Adipocyte (in vitro differentiated cells): ENCODE measurements around the gene CCDC40.

Experiments used
- DNase-seq: peaks from one replicate; pipeline ENCODE4 v3.0.0-alpha.2; 2015; ENCODE audit warnings: low read depth
- H3K27me3 ChIP-seq: replicated peaks from 2 replicates; pipeline ENCODE4 v1.7.0; 2013; ENCODE audit warnings: mild to moderate bottlenecking, low read length, moderate library complexity; ENCODE audit not compliant: control insufficient read depth, insufficient read depth
- H3K36me3 ChIP-seq: 2 replicates; pipeline ENCODE4 v1.7.0; 2013; ENCODE audit warnings: low read length, mild to moderate bottlenecking, moderate library complexity; ENCODE audit not compliant: control insufficient read depth, insufficient read depth, severe bottlenecking
- H3K4me1 ChIP-seq: 2 replicates; pipeline ENCODE4 v1.7.0; 2013; ENCODE audit warnings: mild to moderate bottlenecking, low read length, moderate library complexity; ENCODE audit not compliant: control insufficient read depth, insufficient read depth
- H3K4me3 ChIP-seq: 2 replicates; pipeline ENCODE4 v1.7.0; 2013; ENCODE audit warnings: mild to moderate bottlenecking, low read length, moderate library complexity
- H3K9ac ChIP-seq: 2 replicates; pipeline ENCODE4 v1.7.0; 2013; ENCODE audit warnings: mild to moderate bottlenecking, low read length, moderate library complexity
- H3K9me3 ChIP-seq: 2 replicates; pipeline ENCODE4 v1.7.0; 2013; ENCODE audit warnings: mild to moderate bottlenecking, low read length, moderate library complexity; ENCODE audit not compliant: control insufficient read depth

The CCDC40 gene

DNA sequence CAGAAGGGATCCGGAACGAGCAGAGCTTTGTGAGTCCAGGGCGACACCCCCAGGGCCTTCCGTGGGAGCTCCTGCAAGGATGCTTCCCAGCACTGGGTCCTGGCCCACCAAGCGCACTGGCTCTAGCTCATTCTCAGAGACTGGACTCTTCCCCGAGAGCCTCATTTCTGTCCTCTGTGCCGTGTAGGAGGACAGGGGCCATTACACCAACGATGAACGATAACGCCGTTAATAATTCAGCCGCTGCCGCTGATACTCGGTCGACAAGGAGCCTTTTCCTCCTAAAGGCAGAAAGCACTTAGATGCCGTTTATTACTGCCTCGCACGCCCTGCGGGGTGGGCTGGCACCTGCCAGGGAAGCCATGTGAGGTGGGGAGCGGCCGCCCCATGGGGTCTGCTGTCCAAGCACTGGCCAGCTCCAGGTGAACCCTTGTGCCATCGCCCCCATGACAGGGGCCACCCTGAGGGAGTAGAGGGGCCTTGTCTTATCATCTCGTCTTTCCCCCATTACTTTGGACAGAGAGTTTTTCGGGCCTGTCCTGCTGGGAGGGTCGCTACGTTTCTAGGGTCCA, 34.3 kb upstream of the CCDC40 start:
- DNase-seq: no peak
- no peak overlapping the region for H3K4me3 ChIP-seq
- no peaks in the 10 kb centered on the region for H3K27me3 ChIP-seq
- peaks cover 48% of the 10 kb centered on the region for H3K36me3 ChIP-seq
- peaks cover 8% of the 10 kb centered on the region for H3K4me1 ChIP-seq
- no peaks in the 10 kb centered on the region for H3K9me3 ChIP-seq
- no peak overlapping the region for H3K9ac ChIP-seq

DNA sequence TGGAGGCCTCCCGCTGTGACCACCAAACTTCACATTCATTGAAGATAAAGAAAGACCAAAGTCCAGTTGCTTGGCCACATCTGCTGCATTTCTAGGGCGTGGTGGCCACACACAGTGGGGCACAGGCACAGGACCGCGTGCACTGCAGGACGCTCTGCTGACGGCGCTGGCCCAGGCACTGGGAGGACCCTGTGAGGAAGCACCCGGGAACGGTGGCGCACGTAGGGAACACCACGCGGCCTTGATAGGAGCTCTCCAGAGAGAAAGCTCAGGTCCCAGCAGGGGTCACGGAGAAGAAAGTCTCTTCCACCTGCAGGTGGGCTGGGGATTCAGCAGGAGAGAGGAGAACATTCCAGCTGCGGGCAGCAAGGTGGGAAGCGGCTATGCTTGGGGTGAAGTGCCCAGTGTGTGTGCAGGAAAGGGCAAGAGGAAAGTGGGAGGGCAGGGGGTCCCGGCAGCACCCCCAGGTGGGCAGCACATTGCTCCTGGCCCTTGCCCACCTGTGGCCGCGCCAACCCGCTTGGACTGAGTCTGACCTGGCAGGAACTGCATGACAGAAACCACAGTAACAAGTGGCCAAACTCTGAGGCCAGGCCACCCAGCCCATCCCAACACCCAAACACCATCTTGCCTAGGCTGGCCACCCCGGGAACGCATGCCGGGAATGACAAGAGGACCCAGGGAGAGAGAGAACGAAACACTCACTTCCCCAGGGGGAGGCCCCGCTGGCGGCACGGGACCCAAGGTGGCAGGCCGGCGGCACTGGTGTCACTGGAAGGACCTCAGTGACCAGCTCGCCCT, 33.6 kb upstream of the CCDC40 start:
- DNase-seq: no peak
- H3K9ac ChIP-seq: no peak overlapping the region
- no peaks in the 10 kb centered on the region for H3K27me3 ChIP-seq
- peaks cover 4% of the 10 kb centered on the region for H3K4me1 ChIP-seq
- H3K4me3 ChIP-seq: no peak overlapping the region
- H3K9me3 ChIP-seq: no peaks in the 10 kb centered on the region
- peaks cover 49% of the 10 kb centered on the region for H3K36me3 ChIP-seq

DNA sequence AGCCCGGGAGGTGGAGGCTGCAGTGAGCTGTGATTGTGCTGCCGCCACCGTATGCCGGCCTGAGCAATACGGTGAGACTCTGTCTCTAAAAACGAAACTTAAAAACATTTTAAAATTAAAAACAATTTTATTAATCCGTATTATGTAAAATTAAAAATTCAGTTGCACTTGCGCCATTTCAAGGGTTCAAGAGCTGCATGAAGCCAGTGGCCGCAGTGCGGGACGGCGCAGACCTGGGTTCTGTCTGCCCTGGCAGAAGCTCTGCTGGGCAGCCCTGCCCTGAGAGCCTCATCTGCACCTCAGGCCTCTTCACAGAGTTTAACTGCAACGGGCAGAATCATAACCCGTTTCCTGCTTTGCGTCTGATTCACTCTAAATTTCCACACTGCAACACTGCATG, 32.5 kb upstream of the CCDC40 start:
- H3K4me3 ChIP-seq: no peak overlapping the region
- peaks cover 10% of the 10 kb centered on the region for H3K4me1 ChIP-seq
- H3K27me3 ChIP-seq: no peaks in the 10 kb centered on the region
- no peak overlapping the region for H3K9ac ChIP-seq
- H3K9me3 ChIP-seq: no peaks in the 10 kb centered on the region
- DNase-seq: no peak
- peaks cover 44% of the 10 kb centered on the region for H3K36me3 ChIP-seq

DNA sequence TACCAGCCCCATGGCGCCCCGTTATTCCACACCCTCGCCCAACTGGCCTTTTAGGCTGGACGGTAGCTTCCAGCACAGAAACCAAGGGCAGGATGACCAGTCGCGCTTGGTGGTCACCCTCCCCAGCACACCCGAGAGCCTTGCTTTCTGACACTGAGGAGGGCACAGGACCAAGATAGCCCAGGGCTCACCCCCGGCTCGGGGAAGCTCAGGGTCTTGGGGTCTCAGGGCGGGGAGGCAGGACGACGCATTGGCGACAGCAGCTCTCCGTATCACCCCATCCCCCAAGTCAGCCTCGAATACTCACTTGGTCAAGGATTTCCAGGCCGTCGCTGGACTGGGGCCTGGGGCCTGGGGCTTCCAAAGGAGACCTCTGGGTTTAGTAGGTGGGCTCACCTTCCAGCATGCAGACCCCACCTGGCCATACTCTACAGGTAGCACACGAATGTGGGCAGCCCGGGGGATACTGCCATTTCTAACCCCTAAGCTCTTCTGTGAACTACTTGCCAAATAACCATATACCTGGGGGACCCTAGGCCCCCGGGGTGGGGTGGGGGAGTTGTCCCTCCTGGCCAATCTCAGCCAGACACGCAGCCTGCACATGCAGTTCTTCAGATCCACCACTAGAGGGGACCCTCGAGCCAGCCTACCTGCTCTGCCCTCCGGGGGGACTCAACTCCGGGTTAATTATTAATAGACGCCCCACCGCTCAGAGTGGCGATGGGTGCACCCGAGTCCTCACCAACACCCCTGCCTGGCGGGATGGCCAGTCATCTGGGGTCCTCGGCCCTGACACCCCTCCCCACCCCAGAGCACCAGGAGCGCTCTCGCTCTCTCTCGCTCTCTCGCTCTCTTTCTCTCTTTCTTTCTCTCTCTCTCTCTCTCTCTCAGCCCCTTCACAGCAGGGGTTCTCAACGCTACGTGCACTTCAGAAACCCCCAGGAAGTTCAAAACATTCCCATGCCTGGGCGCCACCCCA, 30.8 kb upstream of the CCDC40 start:
- Histone ChIP-seq H3K36me3 (peaks cover 53% of the 10 kb centered on the region), H3K27me3 (no peaks in the 10 kb centered on the region), H3K4me3 (no peak overlapping the region), H3K4me1 (peaks cover 15% of the 10 kb centered on the region), H3K9ac (peak overlapping the region; percentile 1), H3K9me3 (no peaks in the 10 kb centered on the region)
- peak; percentile 69 for DNase-seq

DNA sequence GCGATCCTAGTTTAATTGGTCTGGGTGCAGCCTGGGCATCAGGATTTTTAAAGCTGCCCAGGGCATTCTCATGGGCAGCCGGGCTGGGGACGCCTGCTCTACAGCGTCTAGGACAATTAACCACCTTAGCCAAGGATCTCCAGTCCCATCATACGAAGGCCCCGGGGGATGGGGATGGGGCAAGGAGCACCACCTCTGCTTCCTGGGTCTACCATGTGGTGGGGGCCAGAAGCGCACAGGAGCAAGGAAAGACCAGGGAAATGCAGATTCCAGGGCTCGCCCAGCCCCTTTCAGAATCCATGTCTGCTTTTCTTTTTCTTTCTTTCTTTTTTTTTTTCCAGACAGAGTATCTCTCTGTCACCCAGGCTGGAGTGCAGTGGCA, 30.1 kb upstream of the CCDC40 start:
- Histone ChIP-seq H3K27me3 (no peaks in the 10 kb centered on the region), H3K4me3 (no peak overlapping the region), H3K36me3 (peaks cover 60% of the 10 kb centered on the region), H3K9me3 (no peaks in the 10 kb centered on the region), H3K9ac (peak overlapping the region; percentile 1), H3K4me1 (peaks cover 15% of the 10 kb centered on the region)
- no peak for DNase-seq

DNA sequence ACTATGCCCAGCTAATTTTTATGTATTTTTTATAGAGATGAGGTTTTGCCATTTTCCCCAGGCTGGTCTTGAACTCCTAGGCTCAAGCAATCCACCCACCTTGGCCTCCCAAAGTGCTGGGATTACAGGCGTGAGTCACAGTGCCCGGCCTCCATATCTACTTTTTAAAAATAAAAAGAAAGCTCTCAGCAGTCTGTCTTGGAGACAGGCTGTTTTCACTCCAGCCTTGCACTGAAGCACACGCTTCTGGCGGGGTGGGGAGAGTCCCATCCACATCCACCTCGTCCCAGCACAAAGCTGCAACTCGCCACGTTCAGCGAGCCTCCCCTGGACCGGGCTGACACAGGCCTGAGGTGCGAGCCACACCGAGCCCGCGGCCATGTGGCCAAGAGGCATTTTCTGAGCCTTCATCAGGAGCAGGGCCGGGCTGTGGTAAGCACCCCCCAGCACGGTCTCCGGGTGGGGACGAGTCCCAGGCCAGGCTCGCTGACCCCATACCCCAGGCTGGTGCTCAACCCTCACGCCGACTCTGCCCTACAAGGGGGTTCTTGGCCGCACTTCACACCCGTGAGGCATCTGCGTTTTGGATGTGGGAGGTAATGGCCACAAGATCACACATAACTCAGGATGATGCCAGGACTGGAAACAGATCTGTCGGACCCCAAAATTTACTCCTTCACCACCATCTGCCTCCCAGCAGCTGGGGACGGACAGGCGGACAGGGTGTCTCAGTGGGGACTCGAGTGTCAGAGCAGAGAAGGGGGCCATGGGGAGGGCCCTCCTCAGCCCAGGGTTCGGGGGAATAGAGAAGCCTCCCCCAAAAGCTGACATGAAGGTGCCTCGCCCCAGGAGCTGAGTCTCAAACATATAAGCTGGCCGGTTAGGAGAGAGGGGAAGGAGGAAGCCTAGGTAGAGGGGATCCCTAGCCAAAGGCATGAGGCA, 29.4 kb upstream of the CCDC40 start:
- Histone ChIP-seq H3K36me3 (peaks cover 61% of the 10 kb centered on the region), H3K4me1 (peaks cover 19% of the 10 kb centered on the region), H3K4me3 (no peak overlapping the region)

DNA sequence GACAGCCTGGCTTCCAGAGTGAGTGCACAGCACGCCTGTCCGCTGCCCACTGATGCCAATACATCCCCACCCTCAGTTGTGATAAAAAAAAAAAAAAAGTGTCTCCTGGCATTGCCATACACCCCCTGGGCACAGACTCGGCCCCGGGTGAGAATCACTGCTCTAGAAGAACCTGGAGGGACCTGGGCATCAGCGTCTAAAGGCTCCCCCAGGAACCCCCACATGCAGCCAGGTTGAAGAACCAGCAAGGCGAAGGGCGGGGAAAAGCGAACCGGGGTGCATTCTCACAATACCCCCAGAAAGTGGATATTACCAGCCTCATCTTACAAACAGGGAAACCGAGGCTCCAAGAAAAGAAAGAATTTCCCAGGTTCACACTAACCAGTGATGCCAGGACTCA, 28.5 kb upstream of the CCDC40 start:
- H3K27me3 ChIP-seq: no peaks in the 10 kb centered on the region

More for the DNA sequence above, 29.4 kb upstream of the CCDC40 start:
- Histone ChIP-seq H3K27me3 (no peaks in the 10 kb centered on the region), H3K9ac (peak overlapping the region; percentile 1), H3K9me3 (no peaks in the 10 kb centered on the region)
- no peak for DNase-seq

DNA sequence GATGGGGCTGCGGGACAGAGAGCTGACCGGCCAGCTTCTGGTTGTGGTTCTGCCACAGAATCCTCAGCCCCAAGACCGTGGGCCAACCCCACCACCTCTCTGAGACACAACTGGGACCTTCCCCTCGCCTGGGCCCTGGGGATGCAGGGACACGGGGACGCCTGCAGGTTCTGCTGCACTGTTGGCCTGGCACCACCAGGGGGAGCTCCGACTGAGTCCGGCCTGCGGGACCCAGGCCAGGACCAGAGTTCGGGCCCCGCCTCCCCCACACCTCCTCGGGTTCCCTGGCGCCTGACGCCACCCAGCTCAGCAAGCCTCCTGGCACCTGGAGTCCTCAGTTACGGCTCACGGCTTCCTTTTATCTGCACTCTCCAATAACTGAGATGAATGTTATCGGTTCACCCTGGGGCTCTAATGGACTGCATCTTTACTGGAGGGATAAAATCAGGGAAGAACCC, 28.0 kb upstream of the CCDC40 start:
- peaks cover 20% of the 10 kb centered on the region for H3K4me1 ChIP-seq
- H3K9ac ChIP-seq: peak overlapping the region; percentile 31
- H3K4me3 ChIP-seq: no peak overlapping the region
- peaks cover 63% of the 10 kb centered on the region for H3K36me3 ChIP-seq
- DNase-seq: peak; percentile 85
- no peaks in the 10 kb centered on the region for H3K9me3 ChIP-seq
- no peaks in the 10 kb centered on the region for H3K27me3 ChIP-seq

More for the DNA sequence above, 28.5 kb upstream of the CCDC40 start:
- no peaks in the 10 kb centered on the region for H3K9me3 ChIP-seq
- H3K4me1 ChIP-seq: peaks cover 20% of the 10 kb centered on the region
- H3K9ac ChIP-seq: peak overlapping the region; percentile 28
- peaks cover 61% of the 10 kb centered on the region for H3K36me3 ChIP-seq
- H3K4me3 ChIP-seq: no peak overlapping the region
- no peak for DNase-seq

DNA sequence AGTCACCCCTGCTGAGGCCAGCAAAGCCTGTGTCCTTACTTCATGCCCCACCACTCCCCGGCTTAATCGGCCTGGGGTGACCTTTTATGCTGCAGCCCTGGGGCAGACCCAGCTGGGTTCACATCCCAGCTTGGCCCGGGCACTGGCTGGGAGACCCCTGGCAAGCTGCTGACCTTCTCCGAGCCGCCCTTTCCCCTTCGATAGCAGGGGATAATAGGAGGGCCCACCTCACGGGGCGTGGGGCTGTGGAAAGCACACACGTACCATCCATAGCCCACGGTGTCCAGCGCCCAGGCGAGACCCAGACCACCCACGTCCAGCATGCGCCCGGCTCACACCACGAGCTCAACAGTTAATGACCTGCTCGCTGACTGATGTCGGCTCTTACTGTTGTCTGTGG, 27.6 kb upstream of the CCDC40 start:
- Histone ChIP-seq H3K9me3 (no peaks in the 10 kb centered on the region), H3K36me3 (peaks cover 66% of the 10 kb centered on the region), H3K4me3 (no peak overlapping the region), H3K9ac (peak overlapping the region; percentile 31), H3K27me3 (no peaks in the 10 kb centered on the region), H3K4me1 (peaks cover 20% of the 10 kb centered on the region)
- no peak for DNase-seq

DNA sequence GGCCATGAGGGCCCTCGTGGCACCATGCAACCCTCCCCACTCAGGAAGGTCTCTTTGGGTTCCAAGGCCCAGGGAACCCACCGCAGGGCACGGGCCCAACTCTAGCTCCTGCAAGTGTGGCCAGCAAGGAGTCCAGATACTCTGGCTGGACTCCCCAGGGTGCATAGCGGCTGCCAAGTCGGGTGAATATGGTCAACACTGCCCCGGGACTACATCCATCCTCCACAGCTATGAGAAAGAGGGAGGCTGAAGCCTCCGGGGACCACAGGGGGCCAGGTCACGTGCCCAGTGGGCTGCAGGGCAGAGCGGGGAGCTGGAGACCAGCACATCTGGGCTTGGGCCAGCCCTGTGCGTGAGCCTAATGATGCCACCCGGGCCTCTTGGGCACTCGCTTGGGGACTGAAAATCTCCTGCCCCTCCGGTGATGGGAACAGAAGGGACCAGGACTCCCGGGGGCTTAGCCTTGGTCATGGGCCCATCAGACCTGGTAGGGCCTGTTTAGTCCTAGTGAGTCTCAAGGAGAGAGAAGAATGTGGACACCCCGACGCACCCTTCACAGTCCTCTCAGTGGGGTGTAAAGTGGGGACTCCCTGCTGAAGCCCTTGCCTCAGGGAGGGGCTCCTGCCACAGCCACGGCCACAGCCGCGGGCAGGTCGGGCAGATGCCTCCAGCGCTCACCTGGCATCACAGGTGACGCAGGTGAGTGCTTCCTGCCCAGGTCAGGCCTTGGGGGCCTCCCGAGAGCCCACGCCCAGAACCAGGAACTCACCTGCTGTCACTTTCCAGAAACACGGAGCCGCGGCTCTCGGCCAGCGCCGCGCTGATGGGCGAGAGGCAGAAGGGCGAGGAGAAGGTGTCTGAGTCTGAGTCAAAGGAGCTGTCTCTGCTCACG, 26.8 kb upstream of the CCDC40 start:
- Histone ChIP-seq H3K4me3 (no peak overlapping the region), H3K36me3 (peaks cover 61% of the 10 kb centered on the region), H3K9me3 (no peaks in the 10 kb centered on the region), H3K4me1 (peaks cover 20% of the 10 kb centered on the region), H3K9ac (no peak overlapping the region), H3K27me3 (no peaks in the 10 kb centered on the region)
- no peak for DNase-seq
